Tibial artery (tissue), 4 donors: Measurements from ENCODE around the gene MPZL3.

Source experiments
- DNase-seq, 2 donors: peaks; one replicate each; pipeline ENCODE4 v3.0.0-alpha.2; 2019
- H3K27ac ChIP-seq, 2 donors: fragments of 200-600 bp; sonication (generic) in 1 of 2; 1 replicate in 1 of 2; 2 replicates in 1 of 2; pipeline ENCODE4 v1.5.1; 2018 to 2019; ENCODE audit warnings: mild to moderate bottlenecking in 1 of 2
- H3K27me3 ChIP-seq, 2 donors: fragments of 200-600 bp; sonication (generic) in 1 of 2; one replicate each; pipeline versions ENCODE4 v1.5.1 to v1.6.0; 2016 to 2019
- H3K36me3 ChIP-seq, 3 donors: fragments of 200-600 bp; sonication (generic) in 2 of 3; one replicate each; pipeline ENCODE4 v1.5.1; 2016 to 2019; ENCODE audit warnings: mild to moderate bottlenecking in 2 of 3
- H3K4me1 ChIP-seq, 4 donors: fragments of 200-600 bp; sonication (generic) in 2 of 4; 1 replicate in 3 of 4; 2 replicates in 1 of 4; pipeline ENCODE4 v1.5.1; 2016 to 2019
- H3K4me3 ChIP-seq, 2 donors: fragments of 200-600 bp; sonication (generic) in 1 of 2; 1 replicate in 1 of 2; 2 replicates in 1 of 2; pipeline ENCODE4 v1.5.1; 2018 to 2019; ENCODE audit warnings: mild to moderate bottlenecking in 2 of 2
- H3K9me3 ChIP-seq, 3 donors: fragments of 200-600 bp; sonication (generic) in 1 of 3; one replicate each; pipeline ENCODE4 v1.5.1; 2016 to 2019
- CTCF ChIP-seq, 2 experiments: fragments of 200-600 bp in 1 of 2; fragments of 450-650 bp in 1 of 2; IDR thresholded peaks; one replicate each; pipeline ENCODE4 v1.5.1; 2017 to 2019; ENCODE audit warnings: antibody characterized with exemption in 2 of 2, mild to moderate bottlenecking in 1 of 2, moderate library complexity in 1 of 2
- intact Hi-C: fragments of 100-400 bp; cut with DNase I; formaldehyde crosslinking; loops from one replicate; pipeline ENCODE4 v1.15.0; 2023; ENCODE audit warnings: low total_unique reads

The MPZL3 gene

GRCh38 chr11:118251858-118252652, at the start of gene MPZL3:
MPZL3 (minus strand) TSS chr11:118252365; CDS start chr11:118252294, 71 bp downstream.
- Histone ChIP-seq H3K27ac (peak within 1 kb of the TSS in 1 of 2 donors; percentile 50), H3K4me1 (peaks cover 0 to 8% (median 3%) of the 10 kb centered on the region in 4 donors), H3K4me3 (peak within 1 kb of the TSS; percentile 44 to 53), H3K36me3 (no peaks in the 10 kb centered on the region), H3K27me3 (peaks cover 0 to 22% of the 10 kb centered on the region in 2 donors), H3K9me3 (no peaks in the 10 kb centered on the region)
- intact Hi-C loops = no loop called here
- no peak for TF ChIP-seq CTCF (IDR thresholded peaks at IDR 0.05)
- peak; percentile 38 to 71 for DNase-seq

- no peaks in the 10 kb centered on the region for H3K4me1 ChIP-seq
- no peaks in the 10 kb centered on the region for H3K9me3 ChIP-seq
- H3K27ac ChIP-seq = no peak overlapping the region
- TF ChIP-seq CTCF (IDR thresholded peaks at IDR 0.05) = no peak
- H3K4me3 ChIP-seq = no peak overlapping the region
- peaks cover 0 to 10% of the 10 kb centered on the region in 2 donors for H3K27me3 ChIP-seq
- intact Hi-C loops = no loop called here
- no peaks in the 10 kb centered on the region for H3K36me3 ChIP-seq
- DNase-seq = no peak
Observed at GRCh38 chr11:118301600-118302195, 49.5 kb upstream of the MPZL3 start.

GRCh38 chr11:118295815-118296454, 43.8 kb upstream of the MPZL3 start:
- H3K9me3 ChIP-seq = no peaks in the 10 kb centered on the region
- H3K27ac ChIP-seq = no peak overlapping the region
- intact Hi-C loops = no loop called here
- no peaks in the 10 kb centered on the region for H3K36me3 ChIP-seq
- TF ChIP-seq CTCF (IDR thresholded peaks at IDR 0.05) = no peak
- H3K4me1 ChIP-seq = no peaks in the 10 kb centered on the region
- peaks cover 0 to 5% of the 10 kb centered on the region in 2 donors for H3K27me3 ChIP-seq
- DNase-seq = no peak
- H3K4me3 ChIP-seq = no peak overlapping the region

GRCh38 chr11:118295199-118295598, 43.0 kb upstream of the MPZL3 start:
- H3K4me1 ChIP-seq = no peaks in the 10 kb centered on the region
- peaks cover 0 to 5% of the 10 kb centered on the region in 2 donors for H3K27me3 ChIP-seq
- intact Hi-C loops = no loop called here
- no peak overlapping the region for H3K27ac ChIP-seq
- TF ChIP-seq CTCF (IDR thresholded peaks at IDR 0.05) = no peak
- H3K9me3 ChIP-seq = no peaks in the 10 kb centered on the region
- no peaks in the 10 kb centered on the region for H3K36me3 ChIP-seq
- DNase-seq = no peak
- H3K4me3 ChIP-seq = no peak overlapping the region

GRCh38 chr11:118294053-118294452, 41.9 kb upstream of the MPZL3 start:
- no peaks in the 10 kb centered on the region for H3K4me1 ChIP-seq
- H3K4me3 ChIP-seq = no peak overlapping the region
- no peak for TF ChIP-seq CTCF (IDR thresholded peaks at IDR 0.05)
- H3K9me3 ChIP-seq = no peaks in the 10 kb centered on the region
- intact Hi-C loops = no loop called here
- H3K27me3 ChIP-seq = peaks cover 0 to 5% of the 10 kb centered on the region in 2 donors
- no peaks in the 10 kb centered on the region for H3K36me3 ChIP-seq
- no peak for DNase-seq
- no peak overlapping the region for H3K27ac ChIP-seq
